ENCODE results near the gene NRN1L. TPM values are rescaled to one million over a fixed set of nuclear protein-coding genes. Genes with fewer than 3 reads are reported as not detected.

The NRN1L gene
- total RNA-seq, 1 donor from 2014 or later, result not detected

GRCh38 chr16:67877064-67877463 is 7.6 kb upstream of the NRN1L start:
- Mint-ChIP-seq H3K9me3 (no peaks in the 10 kb centered on the region), H3K4me3 (no peak overlapping the region)

GRCh38 chr16:67878232-67878631 is 6.5 kb upstream of the NRN1L start:
- Mint-ChIP-seq H3K4me1 (peaks cover 22% of the 10 kb centered on the region), H3K27ac (ENCODE audit: unreplicated experiment) (no peak overlapping the region), H3K4me3 (no peak overlapping the region), H3K9me3 (no peaks in the 10 kb centered on the region), H3K36me3 (ENCODE audit: low read depth) (peaks cover 12% of the 10 kb centered on the region), H3K27me3 (ENCODE audit: low read depth) (no peaks in the 10 kb centered on the region)
- no peak for DNase-seq (ENCODE audit: low read depth, low spot score)
- TF ChIP-seq, protein P1, sequence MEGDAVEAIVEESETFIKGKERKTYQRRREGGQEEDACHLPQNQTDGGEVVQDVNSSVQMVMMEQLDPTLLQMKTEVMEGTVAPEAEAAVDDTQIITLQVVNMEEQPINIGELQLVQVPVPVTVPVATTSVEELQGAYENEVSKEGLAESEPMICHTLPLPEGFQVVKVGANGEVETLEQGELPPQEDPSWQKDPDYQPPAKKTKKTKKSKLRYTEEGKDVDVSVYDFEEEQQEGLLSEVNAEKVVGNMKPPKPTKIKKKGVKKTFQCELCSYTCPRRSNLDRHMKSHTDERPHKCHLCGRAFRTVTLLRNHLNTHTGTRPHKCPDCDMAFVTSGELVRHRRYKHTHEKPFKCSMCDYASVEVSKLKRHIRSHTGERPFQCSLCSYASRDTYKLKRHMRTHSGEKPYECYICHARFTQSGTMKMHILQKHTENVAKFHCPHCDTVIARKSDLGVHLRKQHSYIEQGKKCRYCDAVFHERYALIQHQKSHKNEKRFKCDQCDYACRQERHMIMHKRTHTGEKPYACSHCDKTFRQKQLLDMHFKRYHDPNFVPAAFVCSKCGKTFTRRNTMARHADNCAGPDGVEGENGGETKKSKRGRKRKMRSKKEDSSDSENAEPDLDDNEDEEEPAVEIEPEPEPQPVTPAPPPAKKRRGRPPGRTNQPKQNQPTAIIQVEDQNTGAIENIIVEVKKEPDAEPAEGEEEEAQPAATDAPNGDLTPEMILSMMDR (conservative IDR thresholded peaks at IDR 0.05), result no peak

More at GRCh38 chr16:67877064-67877463, 7.6 kb upstream of the NRN1L start:
- TF ChIP-seq, protein P1 (conservative IDR thresholded peaks at IDR 0.05), result no peak
- DNase-seq (ENCODE audit: low read depth, low spot score), result no peak
- Mint-ChIP-seq H3K27me3 (ENCODE audit: low read depth) (no peaks in the 10 kb centered on the region), H3K4me1 (peaks cover 28% of the 10 kb centered on the region), H3K27ac (ENCODE audit: unreplicated experiment) (no peak overlapping the region), H3K36me3 (ENCODE audit: low read depth) (peaks cover 12% of the 10 kb centered on the region)

DNA sequence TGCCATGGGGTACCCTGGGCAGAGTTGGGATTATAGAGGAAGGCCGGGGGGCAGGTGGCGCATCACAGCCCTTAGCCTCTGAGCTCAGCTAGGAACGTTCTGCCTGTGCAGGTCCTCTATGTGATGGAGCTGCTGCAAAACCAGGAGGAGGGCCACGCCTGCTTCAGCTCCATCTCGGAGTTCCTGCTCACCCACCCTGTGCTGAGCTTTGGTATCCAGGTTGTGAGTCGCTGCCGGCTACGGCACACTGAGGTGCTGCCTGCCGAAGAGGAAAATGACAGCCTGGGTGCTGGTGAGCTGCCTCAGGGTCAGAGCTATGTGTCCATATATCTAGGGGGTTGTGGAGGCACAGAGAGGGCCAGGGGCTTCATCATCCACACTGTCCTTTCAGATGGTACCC is 5.8 kb upstream of the NRN1L start:
- H3K4me3 Mint-ChIP-seq, result no peak overlapping the region
- H3K36me3 Mint-ChIP-seq (ENCODE audit: low read depth), result peaks cover 9% of the 10 kb centered on the region
- TF ChIP-seq, protein P1 (conservative IDR thresholded peaks at IDR 0.05), result no peak
- no peak for DNase-seq (ENCODE audit: low read depth, low spot score)
- H3K9me3 Mint-ChIP-seq, result no peaks in the 10 kb centered on the region
- no peak overlapping the region for H3K27ac Mint-ChIP-seq (ENCODE audit: unreplicated experiment)
- H3K27me3 Mint-ChIP-seq (ENCODE audit: low read depth), result no peaks in the 10 kb centered on the region
- peaks cover 16% of the 10 kb centered on the region for H3K4me1 Mint-ChIP-seq

DNA sequence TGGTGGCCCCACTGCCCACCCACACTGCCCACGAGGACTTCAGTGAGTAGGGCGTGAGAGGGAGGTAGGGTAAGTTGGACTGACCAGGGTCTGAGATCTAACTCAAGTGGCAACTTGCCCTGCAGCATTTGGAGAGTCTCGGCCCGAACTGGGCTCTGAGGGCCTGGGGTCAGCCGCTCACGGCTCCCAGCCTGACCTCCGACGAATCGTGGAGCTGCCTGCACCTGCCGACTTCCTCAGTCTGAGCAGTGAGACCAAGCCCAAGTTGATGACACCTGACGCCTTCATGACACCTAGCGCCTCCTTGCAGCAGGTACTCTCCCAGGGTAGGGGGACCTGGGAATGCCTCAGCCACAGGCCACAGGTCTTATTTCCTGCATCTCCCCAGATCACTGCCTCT is 5.2 kb upstream of the NRN1L start:
- peaks cover 13% of the 10 kb centered on the region for H3K4me1 Mint-ChIP-seq
- H3K9me3 Mint-ChIP-seq, result no peaks in the 10 kb centered on the region
- H3K36me3 Mint-ChIP-seq (ENCODE audit: low read depth), result peaks cover 11% of the 10 kb centered on the region
- no peak for DNase-seq (ENCODE audit: low read depth, low spot score)
- no peak overlapping the region for H3K27ac Mint-ChIP-seq (ENCODE audit: unreplicated experiment)
- H3K4me3 Mint-ChIP-seq, result no peak overlapping the region
- H3K27me3 Mint-ChIP-seq (ENCODE audit: low read depth), result no peaks in the 10 kb centered on the region
- TF ChIP-seq, protein P1 (conservative IDR thresholded peaks at IDR 0.05), result no peak

DNA sequence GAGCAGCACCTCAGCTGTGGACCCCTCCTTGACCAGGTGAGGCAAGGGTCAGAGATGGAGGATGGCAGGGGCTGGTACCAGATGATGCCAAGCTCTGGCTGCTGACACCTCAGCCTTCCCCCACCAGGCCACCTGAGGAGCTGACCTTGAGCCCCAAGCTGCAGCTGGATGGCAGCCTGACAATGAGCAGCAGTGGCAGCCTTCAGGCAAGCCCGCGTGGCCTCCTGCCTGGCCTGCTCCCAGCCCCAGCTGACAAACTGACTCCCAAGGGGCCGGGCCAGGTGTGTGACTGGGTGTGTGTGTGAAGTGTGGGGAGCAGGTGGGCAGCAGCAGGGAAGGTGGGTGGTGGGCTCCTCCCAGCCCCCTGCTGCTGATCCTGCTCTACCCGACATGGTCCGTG is 4.7 kb upstream of the NRN1L start:
- Mint-ChIP-seq H3K36me3 (ENCODE audit: low read depth) (peaks cover 12% of the 10 kb centered on the region), H3K9me3 (no peaks in the 10 kb centered on the region), H3K27ac (ENCODE audit: unreplicated experiment) (no peak overlapping the region), H3K27me3 (ENCODE audit: low read depth) (no peaks in the 10 kb centered on the region), H3K4me3 (no peak overlapping the region), H3K4me1 (peaks cover 13% of the 10 kb centered on the region)
- TF ChIP-seq, protein P1 (conservative IDR thresholded peaks at IDR 0.05), result no peak
- no peak for DNase-seq (ENCODE audit: low read depth, low spot score)

- no peaks in the 10 kb centered on the region for H3K9me3 Mint-ChIP-seq
- DNase-seq (ENCODE audit: low read depth, low spot score), result no peak
Measured at GRCh38 chr16:67880584-67880983, 4.1 kb upstream of the NRN1L start.

More at GRCh38 chr16:67880584-67880983, 4.1 kb upstream of the NRN1L start:
- Mint-ChIP-seq H3K27ac (ENCODE audit: unreplicated experiment) (no peak overlapping the region), H3K4me3 (no peak overlapping the region), H3K4me1 (peaks cover 6% of the 10 kb centered on the region), H3K27me3 (ENCODE audit: low read depth) (no peaks in the 10 kb centered on the region), H3K36me3 (ENCODE audit: low read depth) (peaks cover 7% of the 10 kb centered on the region)
- TF ChIP-seq, protein P1 (conservative IDR thresholded peaks at IDR 0.05), result no peak

All from neural crest cell (in vitro differentiated cells).